Right renal pelvis (tissue), 4 donors: ENCODE results near the gene ACE2. TPM values are rescaled to one million over a fixed set of nuclear protein-coding genes. Genes with fewer than 3 reads are reported as not detected.

Source experiments
- DNase-seq, 4 donors: peaks; one replicate each; pipeline ENCODE4 v3.0.0-alpha.2; 2013; ENCODE audit warnings: low read depth in 4 of 4, low spot score in 3 of 4, missing footprints in 1 of 4
- polyA plus RNA-seq, 4 donors: library from polyadenylated mRNA; unstranded; fragments of 120-200 nt; gene quantifications; one replicate each; pipeline ENCODE4 v1.2.1, GENCODE V29; 2013; ENCODE audit not compliant: insufficient read length in 4 of 4

Gene ACE2
- polyA plus RNA-seq, 4 donors: 43.5 to 70.3 (median 53.9) TPM

GRCh38 chrX:15515931-15516330 is 84.8 kb downstream of the ACE2 start:
- no peak for DNase-seq

- DNase-seq: no peak
These were observed 86.5 kb downstream of the ACE2 start for GRCh38 chrX:15514279-15514678.

- no peak for DNase-seq
These were observed 88.3 kb downstream of the ACE2 start for GRCh38 chrX:15512401-15512965.

- no peak for DNase-seq
These were observed 89.2 kb downstream of the ACE2 start for GRCh38 chrX:15511563-15511962.

Other genes with a start within 250 kb of the ACE2 start
- under 1 TPM; 0.22 to 0.58 (median 0.50) TPM for gene VEGFD, start 216.5 kb downstream of the ACE2 start, polyA plus RNA-seq
- gene PIR, start 107.6 kb downstream of the ACE2 start, polyA plus RNA-seq: 1 to 10 TPM; 3.6 to 5.5 (median 5.1) TPM
- gene BMX, start 100.2 kb downstream of the ACE2 start, polyA plus RNA-seq: under 1 TPM; 0.30 to 0.67 (median 0.57) TPM
- gene CLTRN, start 63.8 kb upstream of the ACE2 start, polyA plus RNA-seq: 10 to 100 TPM; 17.3 to 27.3 (median 24.1) TPM
- gene CA5B, start 137.3 kb upstream of the ACE2 start, polyA plus RNA-seq: 1 to 10 TPM; 7.3 to 9.1 (median 8.0) TPM
- gene ZRSR2, start 189.5 kb upstream of the ACE2 start, polyA plus RNA-seq: 10 to 100 TPM; 13.1 to 17.0 (median 15.2) TPM